OCI-LY1 (cell line): ENCODE results near the gene C6.

Experiments
- H2AFZ ChIP-seq: fragments of 200-600 bp; sonication (generic), shearing (Covaris generic); 2 replicates; pipeline ENCODE4 v1.6.0; 2014; ENCODE audit warnings: antibody characterized with exemption, mild to moderate bottlenecking, low read length
- H3F3A ChIP-seq: fragments of 200-600 bp; sonication (generic), shearing (Covaris generic); 2 replicates; pipeline ENCODE4 v1.6.0; 2014; ENCODE audit warnings: mild to moderate bottlenecking, antibody characterized with exemption, low read length, moderate library complexity; ENCODE audit not compliant: insufficient read depth
- H3K27ac ChIP-seq: fragments of 200-600 bp; sonication (generic); 2 replicates; pipeline ENCODE4 v1.5.1; 2014; ENCODE audit warnings: low read length, mixed run types, mild to moderate bottlenecking, low read depth; ENCODE audit not compliant: poor library complexity, severe bottlenecking
- H3K27me3 ChIP-seq: fragments of 200-600 bp; sonication (generic); 2 replicates; pipeline ENCODE4 v1.6.0; 2014; ENCODE audit warnings: antibody characterized with exemption, mild to moderate bottlenecking, low read length, moderate library complexity; ENCODE audit not compliant: insufficient read depth
- H3K36me3 ChIP-seq: fragments of 200-600 bp; sonication (generic); 2 replicates; pipeline ENCODE4 v1.6.1; 2014; ENCODE audit warnings: mild to moderate bottlenecking, antibody characterized with exemption, low read length, moderate library complexity, mixed read lengths; ENCODE audit not compliant: insufficient read depth
- H3K4me1 ChIP-seq: fragments of 200-600 bp; sonication (generic); 2 replicates; pipeline ENCODE4 v1.5.1; 2014; ENCODE audit warnings: mild to moderate bottlenecking, low read length, moderate library complexity; ENCODE audit not compliant: insufficient read depth, severe bottlenecking
- H3K4me2 ChIP-seq: fragments of 200-600 bp; sonication (generic), shearing (Covaris generic); 2 replicates; pipeline ENCODE4 v1.6.1; 2014; ENCODE audit warnings: low read length
- H3K4me3 ChIP-seq: fragments of 200-600 bp; sonication (generic); 2 replicates; pipeline ENCODE4 v1.5.1; 2014; ENCODE audit warnings: low read length, low read depth, mild to moderate bottlenecking, mixed read lengths; ENCODE audit not compliant: poor library complexity, severe bottlenecking
- H3K79me2 ChIP-seq: fragments of 200-600 bp; shearing (Covaris generic); 2 replicates; pipeline ENCODE4 v1.6.1; 2016; ENCODE audit warnings: mixed run types, low read length, mixed read lengths; ENCODE audit not compliant: insufficient read depth
- H3K9ac ChIP-seq: fragments of 200-600 bp; sonication (generic), shearing (Covaris generic); 2 replicates; pipeline ENCODE4 v1.6.1; 2014; ENCODE audit warnings: mild to moderate bottlenecking, low read length, mixed read lengths
- H3K9me2 ChIP-seq: fragments of 200-600 bp; sonication (generic), shearing (Covaris generic); 2 replicates; pipeline ENCODE4 v1.6.1; 2014; ENCODE audit warnings: low read depth, mild to moderate bottlenecking, low read length, mixed read lengths
- H3K9me3 ChIP-seq: fragments of 200-600 bp; shearing (Covaris generic); 2 replicates; pipeline ENCODE4 v1.6.1; 2014; ENCODE audit warnings: low read length, mixed read lengths
- H4K20me1 ChIP-seq: fragments of 200-600 bp; sonication (generic), shearing (Covaris generic); 2 replicates; pipeline ENCODE4 v1.6.0; 2016; ENCODE audit warnings: mild to moderate bottlenecking, low read length; ENCODE audit not compliant: insufficient read depth
- EZH2 ChIP-seq: fragments of 200-600 bp; sonication (generic), shearing (Covaris generic); IDR thresholded peaks from 2 replicates; pipeline ENCODE4 v1.8.0; 2017; ENCODE audit warnings: borderline replicate concordance, mixed run types, mild to moderate bottlenecking, antibody characterized with exemption, low read length, moderate library complexity, mixed read lengths
- TF ChIP-seq, protein P1 (sequence below): fragments of 200-600 bp; sonication (generic), shearing (Covaris generic); IDR thresholded peaks from 2 replicates; pipeline ENCODE4 v1.5.1; 2017; ENCODE audit warnings: mild to moderate bottlenecking, antibody characterized with exemption, low read length, moderate library complexity, mixed read lengths

C6 gene

DNA sequence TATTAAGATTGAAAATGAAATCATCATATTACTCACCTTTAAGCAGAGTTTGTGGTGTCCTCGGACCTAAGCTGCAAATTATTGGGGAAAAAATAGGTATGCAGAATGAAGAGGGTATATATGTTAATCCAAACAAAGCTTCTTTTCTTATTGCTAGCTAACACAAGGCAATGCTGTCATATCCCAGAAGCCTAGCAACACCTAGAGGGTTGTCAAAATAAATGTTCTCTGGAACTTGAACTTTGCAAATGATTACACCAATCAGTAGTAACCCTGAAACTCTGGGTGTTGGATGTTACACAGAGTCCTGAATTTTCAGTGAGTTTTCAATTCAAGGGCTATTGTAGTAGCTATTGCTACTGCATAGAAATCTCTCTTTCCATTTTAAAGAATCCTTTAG lies at the start of gene C6:
Gene C6, minus strand, starts transcription at position 193 of the 400 bp plus-strand sequence. CDS start 10,302 bp downstream, outside the sequence.
- Histone ChIP-seq H3K27ac (no peak within 1 kb of the TSS), H3K27me3 (no peaks in the 10 kb centered on the region), H3K79me2 (no peaks in the 10 kb centered on the region), H3K9me2 (no peaks in the 10 kb centered on the region), H3K36me3 (no peaks in the 10 kb centered on the region), H3K4me3 (no peak within 1 kb of the TSS), H3K9me3 (no peaks in the 10 kb centered on the region), H4K20me1 (no peaks in the 10 kb centered on the region), H3K4me1 (no peaks in the 10 kb centered on the region), H2AFZ (no peak within 1 kb of the TSS), H3F3A (no peaks in the 10 kb centered on the region), H3K4me2 (no peak within 1 kb of the TSS), H3K9ac (no peak within 1 kb of the TSS)
- TF ChIP-seq, protein P1, sequence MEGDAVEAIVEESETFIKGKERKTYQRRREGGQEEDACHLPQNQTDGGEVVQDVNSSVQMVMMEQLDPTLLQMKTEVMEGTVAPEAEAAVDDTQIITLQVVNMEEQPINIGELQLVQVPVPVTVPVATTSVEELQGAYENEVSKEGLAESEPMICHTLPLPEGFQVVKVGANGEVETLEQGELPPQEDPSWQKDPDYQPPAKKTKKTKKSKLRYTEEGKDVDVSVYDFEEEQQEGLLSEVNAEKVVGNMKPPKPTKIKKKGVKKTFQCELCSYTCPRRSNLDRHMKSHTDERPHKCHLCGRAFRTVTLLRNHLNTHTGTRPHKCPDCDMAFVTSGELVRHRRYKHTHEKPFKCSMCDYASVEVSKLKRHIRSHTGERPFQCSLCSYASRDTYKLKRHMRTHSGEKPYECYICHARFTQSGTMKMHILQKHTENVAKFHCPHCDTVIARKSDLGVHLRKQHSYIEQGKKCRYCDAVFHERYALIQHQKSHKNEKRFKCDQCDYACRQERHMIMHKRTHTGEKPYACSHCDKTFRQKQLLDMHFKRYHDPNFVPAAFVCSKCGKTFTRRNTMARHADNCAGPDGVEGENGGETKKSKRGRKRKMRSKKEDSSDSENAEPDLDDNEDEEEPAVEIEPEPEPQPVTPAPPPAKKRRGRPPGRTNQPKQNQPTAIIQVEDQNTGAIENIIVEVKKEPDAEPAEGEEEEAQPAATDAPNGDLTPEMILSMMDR = no peak
- TF ChIP-seq EZH2 = no peak

DNA sequence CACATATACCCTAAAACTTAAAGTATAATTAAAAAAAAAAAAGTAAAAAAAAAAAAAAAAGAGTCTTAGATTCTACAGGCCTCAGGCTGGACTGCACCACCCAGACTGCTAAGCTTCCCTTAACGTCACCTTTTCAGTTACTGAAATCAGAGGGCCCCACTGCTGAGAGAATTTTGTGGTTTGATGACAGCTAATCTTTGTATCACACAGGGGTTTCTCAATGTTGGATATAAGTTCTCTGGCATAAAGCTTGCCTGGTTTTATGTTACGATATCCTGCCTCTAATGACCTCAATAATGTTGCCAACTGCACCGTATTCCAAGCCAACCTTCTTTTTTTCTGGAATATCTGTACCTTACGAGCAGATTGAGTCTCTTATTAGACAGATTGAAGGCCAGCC lies 43.1 kb upstream of the C6 start:
- H3K4me2 ChIP-seq = no peak overlapping the region
- H3K9me2 ChIP-seq = no peaks in the 10 kb centered on the region
- H3K27ac ChIP-seq = no peak overlapping the region
- H3K4me3 ChIP-seq = no peak overlapping the region
- H3K9ac ChIP-seq = no peak overlapping the region
- H3K36me3 ChIP-seq = no peaks in the 10 kb centered on the region
- no peaks in the 10 kb centered on the region for H4K20me1 ChIP-seq
- H2AFZ ChIP-seq = no peak overlapping the region
- H3F3A ChIP-seq = no peaks in the 10 kb centered on the region
- H3K4me1 ChIP-seq = no peaks in the 10 kb centered on the region
- TF ChIP-seq, protein P1 = no peak
- no peak for TF ChIP-seq EZH2
- no peaks in the 10 kb centered on the region for H3K27me3 ChIP-seq
- H3K9me3 ChIP-seq = no peaks in the 10 kb centered on the region
- H3K79me2 ChIP-seq = no peaks in the 10 kb centered on the region

DNA sequence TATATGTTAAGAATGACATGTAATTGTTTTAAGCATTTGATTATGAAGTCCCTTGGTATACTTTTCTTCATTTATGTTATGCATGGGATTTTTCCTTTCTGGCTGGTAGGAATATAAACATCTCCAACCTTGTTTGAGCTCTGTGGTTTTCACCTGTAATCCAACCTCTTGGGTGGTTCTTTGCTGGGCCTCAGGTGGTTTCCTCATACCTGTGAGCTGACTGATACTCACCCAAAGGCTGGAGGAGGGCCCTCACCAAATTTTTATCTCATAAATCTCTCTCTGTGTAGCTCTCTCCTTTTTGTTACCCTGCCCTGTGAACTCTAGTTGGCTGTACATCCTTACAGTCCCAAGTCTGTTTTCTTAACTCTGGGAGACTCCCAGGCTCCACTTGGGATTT lies 39.8 kb upstream of the C6 start:
- no peaks in the 10 kb centered on the region for H3K9me2 ChIP-seq
- no peaks in the 10 kb centered on the region for H4K20me1 ChIP-seq
- H3K9me3 ChIP-seq = no peaks in the 10 kb centered on the region
- no peak overlapping the region for H3K9ac ChIP-seq
- no peaks in the 10 kb centered on the region for H3K4me1 ChIP-seq
- H3K36me3 ChIP-seq = no peaks in the 10 kb centered on the region
- TF ChIP-seq, protein P1 = no peak
- TF ChIP-seq EZH2 = no peak
- no peak overlapping the region for H3K4me2 ChIP-seq
- no peaks in the 10 kb centered on the region for H3K27me3 ChIP-seq
- H3K4me3 ChIP-seq = no peak overlapping the region
- no peaks in the 10 kb centered on the region for H3F3A ChIP-seq
- no peak overlapping the region for H3K27ac ChIP-seq
- H3K79me2 ChIP-seq = no peaks in the 10 kb centered on the region
- no peak overlapping the region for H2AFZ ChIP-seq
